GM21576 (cell line): Measurements from ENCODE around the gene AGPAT4.
"Not testable (repeated sequence)": the region's sequence is repeated elsewhere in the genome, so short reads cannot be mapped to it uniquely, and the experiment has no call there.

ENCODE experiments used
- ATAC-seq: cut with Tn5 transposase; IDR thresholded peaks from one replicate; pipeline ENCODE4 v1.9.1; 2021; ENCODE audit warnings: mild to moderate bottlenecking, moderate library complexity; ENCODE audit not compliant: unreplicated experiment

AGPAT4 gene

GRCh38 chr6:161207200-161207599, 66.7 kb downstream of the AGPAT4 start:
- ATAC-seq = no peak

- no peak for ATAC-seq
These were observed 68.8 kb downstream of the AGPAT4 start for GRCh38 chr6:161204866-161205557.

- no peak for ATAC-seq
These were observed 73.1 kb downstream of the AGPAT4 start for GRCh38 chr6:161200610-161201370.

- ATAC-seq = no peak
These were observed 74.0 kb downstream of the AGPAT4 start for GRCh38 chr6:161199850-161200249.

- ATAC-seq = no peak
These were observed 74.9 kb downstream of the AGPAT4 start for GRCh38 chr6:161198783-161199460.

- ATAC-seq = no peak
These were observed 75.7 kb downstream of the AGPAT4 start for GRCh38 chr6:161198176-161198575.

- ATAC-seq = no peak
These were observed 78.5 kb downstream of the AGPAT4 start for GRCh38 chr6:161195386-161195785.

- no peak for ATAC-seq
These were observed 79.5 kb downstream of the AGPAT4 start for GRCh38 chr6:161194374-161194773.

- ATAC-seq = no peak
These were observed 81.0 kb downstream of the AGPAT4 start for GRCh38 chr6:161192636-161193411.

GRCh38 chr6:161191671-161192070, 82.2 kb downstream of the AGPAT4 start:
- no peak for ATAC-seq

GRCh38 chr6:161191007-161191406, 82.9 kb downstream of the AGPAT4 start:
- ATAC-seq = no peak

GRCh38 chr6:161189891-161190290, 84.0 kb downstream of the AGPAT4 start:
- ATAC-seq = no peak

- ATAC-seq = no peak
These were observed 85.1 kb downstream of the AGPAT4 start for GRCh38 chr6:161188547-161189465.

GRCh38 chr6:161186173-161186769, 87.6 kb downstream of the AGPAT4 start:
- ATAC-seq = no peak

GRCh38 chr6:161181121-161181520, 92.7 kb downstream of the AGPAT4 start:
- no peak for ATAC-seq

- not testable (repeated sequence) for ATAC-seq
These were observed 95.7 kb downstream of the AGPAT4 start for GRCh38 chr6:161178155-161178554.

GRCh38 chr6:161176428-161176827, 97.4 kb downstream of the AGPAT4 start:
- not testable (repeated sequence) for ATAC-seq

GRCh38 chr6:161172769-161173168, 101.1 kb downstream of the AGPAT4 start:
- ATAC-seq = not testable (repeated sequence)

GRCh38 chr6:161171207-161171606, 102.7 kb downstream of the AGPAT4 start:
- no peak for ATAC-seq

GRCh38 chr6:161169696-161170095, 104.2 kb downstream of the AGPAT4 start:
- ATAC-seq = no peak
